ENCODE measurements around the gene RNF19B. TPM values are rescaled to one million over a fixed set of nuclear protein-coding genes. Genes with fewer than 3 reads are reported as not detected.

The RNF19B gene
- total RNA-seq, 2 experiments from 2014 or later, result 14.0 to 15.8 TPM

DNA sequence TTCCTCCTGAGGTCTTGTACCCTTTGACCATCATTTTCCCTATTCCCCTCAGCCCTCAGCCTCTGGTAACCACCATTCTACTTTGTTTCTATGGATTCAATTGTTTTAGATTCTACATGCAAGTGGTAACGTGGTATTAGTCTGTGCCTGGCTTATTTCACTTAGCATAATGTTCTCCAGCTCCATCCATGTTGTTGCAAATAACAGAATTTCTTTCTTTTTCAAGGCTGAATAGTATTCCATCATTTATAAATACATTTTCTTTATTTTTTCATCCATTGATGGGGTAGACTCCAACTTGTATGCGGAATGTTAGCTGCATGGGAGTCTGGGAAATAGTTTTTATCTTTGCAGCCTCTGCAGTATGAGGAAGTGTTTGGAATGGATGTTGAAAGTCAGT lies 37.2 kb downstream of the RNF19B start:
- Mint-ChIP-seq H3K36me3 (ENCODE audit: low read depth) (no peaks in the 10 kb centered on the region), H3K9me3 (ENCODE audit: insufficient read depth) (no peaks in the 10 kb centered on the region), H3K27ac (no peak overlapping the region), H3K4me1 (ENCODE audit: low read depth) (peaks cover 13% of the 10 kb centered on the region), H3K27me3 (ENCODE audit: low read depth) (peaks cover 48% of the 10 kb centered on the region), H3K4me3 (no peak overlapping the region)
- no peak for DNase-seq
- POLR2A ChIA-PET, result no interaction called here
- CTCF ChIA-PET, result interaction anchor here (1.1 kb wide), 1 partner anchor 127 kb away, joined by 3 read pairs; no protein-coding TSS in a partner anchor
- no peak for ATAC-seq

DNA sequence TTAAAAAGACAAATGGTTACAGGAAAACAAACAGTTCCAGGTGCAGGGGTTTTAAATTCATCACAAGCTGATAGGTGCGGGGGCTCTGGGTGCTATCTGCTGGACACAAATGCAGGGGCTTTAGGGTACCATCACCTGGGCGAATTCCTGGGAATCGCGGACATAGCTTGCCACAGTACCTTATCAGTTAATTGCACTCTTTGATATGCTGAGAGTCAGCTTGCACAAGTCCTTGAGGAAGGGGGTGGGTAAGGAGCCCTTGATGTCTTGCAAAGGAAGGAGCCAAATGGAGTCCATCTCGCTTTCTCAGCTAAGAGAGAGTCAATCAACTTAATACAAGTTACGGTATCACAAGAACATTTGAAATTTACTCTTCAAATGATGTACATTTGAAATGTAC lies 38.0 kb downstream of the RNF19B start:
- no peak overlapping the region for H3K27ac Mint-ChIP-seq
- H3K36me3 Mint-ChIP-seq (ENCODE audit: low read depth), result no peaks in the 10 kb centered on the region
- ChIA-PET POLR2A (no interaction called here), CTCF (no interaction called here)
- peaks cover 51% of the 10 kb centered on the region for H3K27me3 Mint-ChIP-seq (ENCODE audit: low read depth)
- peaks cover 13% of the 10 kb centered on the region for H3K4me1 Mint-ChIP-seq (ENCODE audit: low read depth)
- DNase-seq (no peak), ATAC-seq (no peak)
- H3K9me3 Mint-ChIP-seq (ENCODE audit: insufficient read depth), result no peaks in the 10 kb centered on the region
- no peak overlapping the region for H3K4me3 Mint-ChIP-seq

DNA sequence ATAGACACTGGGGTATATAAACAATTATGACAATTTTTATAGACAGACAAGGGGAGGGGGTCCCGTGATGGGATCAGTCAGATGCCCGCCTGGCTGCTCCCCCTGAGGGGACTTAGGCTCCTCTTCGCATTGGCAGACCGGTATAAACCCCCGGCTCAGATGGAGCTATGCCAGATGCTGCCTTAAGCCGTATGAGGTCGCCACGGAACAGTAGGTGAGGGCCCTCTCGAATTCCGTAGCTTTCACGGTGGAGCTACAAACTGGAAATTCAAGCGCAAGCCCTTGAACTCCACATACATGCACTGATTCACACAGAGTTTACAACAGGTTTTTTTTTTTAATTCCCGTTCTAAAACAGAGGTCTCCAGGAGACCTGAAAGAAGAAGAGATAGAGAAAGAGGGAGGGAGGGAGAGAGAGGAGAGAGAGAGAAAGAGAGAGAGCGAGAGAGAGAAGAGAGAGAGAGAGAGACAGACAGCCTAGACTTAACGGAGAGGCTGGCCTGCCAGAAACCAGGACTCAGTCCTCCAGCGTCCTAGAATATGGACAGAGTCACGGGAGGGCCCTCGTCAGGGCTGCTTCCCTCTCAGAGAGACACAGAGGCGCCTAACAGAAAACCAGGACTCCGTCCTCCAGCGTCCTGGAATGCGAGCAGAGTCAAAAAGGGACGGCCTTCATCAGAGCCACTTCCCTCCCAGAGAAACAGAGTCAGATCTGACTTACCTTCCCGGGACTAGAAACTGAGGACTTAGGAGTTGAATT lies 39.0 kb downstream of the RNF19B start:
- no peaks in the 10 kb centered on the region for H3K36me3 Mint-ChIP-seq (ENCODE audit: low read depth)
- no peaks in the 10 kb centered on the region for H3K9me3 Mint-ChIP-seq (ENCODE audit: insufficient read depth)
- DNase-seq (peak; percentile 30), ATAC-seq (no peak)
- no peak overlapping the region for H3K27ac Mint-ChIP-seq
- H3K27me3 Mint-ChIP-seq (ENCODE audit: low read depth), result peaks cover 54% of the 10 kb centered on the region
- CTCF ChIA-PET, result interaction anchor here (0.6 to 1.3 kb wide), 3 partner anchors 144 to 234 kb away, joined by 3 read pairs; no protein-coding TSS in a partner anchor
- peaks cover 14% of the 10 kb centered on the region for H3K4me1 Mint-ChIP-seq (ENCODE audit: low read depth)
- POLR2A ChIA-PET, result no interaction called here
- H3K4me3 Mint-ChIP-seq, result no peak overlapping the region

DNA sequence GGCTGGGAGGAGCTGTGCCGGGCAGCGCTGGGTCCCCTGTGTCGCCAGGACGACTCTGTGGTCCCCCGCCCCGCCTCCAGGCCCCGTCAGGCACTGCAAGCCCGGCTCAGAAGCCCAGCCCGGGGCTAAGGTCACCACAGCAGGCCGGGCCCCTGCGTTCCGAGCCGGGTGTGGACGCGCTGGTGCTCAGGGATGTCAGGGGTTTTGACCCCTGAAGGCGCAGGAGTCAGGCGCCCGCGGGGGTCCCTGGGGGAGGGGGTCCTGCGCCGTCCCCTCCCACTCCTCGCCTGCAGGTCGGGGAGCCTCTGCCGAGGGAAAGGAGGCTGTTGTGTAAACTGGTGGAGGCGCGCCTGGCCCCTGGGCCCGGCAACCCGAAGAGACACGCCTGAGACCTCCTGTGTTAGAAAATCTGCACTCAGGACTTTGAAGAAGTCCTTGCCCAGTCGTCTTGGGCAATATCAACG lies 39.7 kb downstream of the RNF19B start:
- no peak overlapping the region for H3K27ac Mint-ChIP-seq
- H3K27me3 Mint-ChIP-seq (ENCODE audit: low read depth), result peaks cover 59% of the 10 kb centered on the region
- ATAC-seq, result peak; percentile 64
- no peaks in the 10 kb centered on the region for H3K9me3 Mint-ChIP-seq (ENCODE audit: insufficient read depth)
- H3K4me3 Mint-ChIP-seq, result no peak overlapping the region
- CTCF ChIA-PET, result interaction anchor here (0.6 to 1.3 kb wide), 3 partner anchors 145 to 233 kb away, joined by 3 read pairs; no protein-coding TSS in a partner anchor
- H3K36me3 Mint-ChIP-seq (ENCODE audit: low read depth), result no peaks in the 10 kb centered on the region
- POLR2A ChIA-PET, result no interaction called here
- DNase-seq, result no peak
- H3K4me1 Mint-ChIP-seq (ENCODE audit: low read depth), result peaks cover 19% of the 10 kb centered on the region

DNA sequence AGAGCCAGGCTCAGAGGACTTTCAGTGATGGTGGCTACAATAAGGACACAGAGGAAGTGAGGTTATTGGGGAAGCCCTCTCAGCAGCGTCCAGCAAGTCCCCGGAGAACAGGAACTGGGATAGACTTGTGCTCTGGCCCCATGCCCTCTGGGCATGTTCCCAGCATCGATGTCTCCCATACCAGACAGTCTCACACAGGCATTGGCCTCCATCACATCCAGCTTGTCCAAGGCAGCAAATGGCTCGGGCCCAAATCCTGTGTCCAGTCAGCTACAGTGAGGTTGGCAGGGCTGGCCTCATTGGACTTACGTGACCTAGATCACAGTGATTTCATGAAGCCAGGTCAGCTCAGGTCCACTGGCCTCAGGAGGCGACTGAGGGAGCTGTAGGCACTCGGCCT lies 43.8 kb downstream of the RNF19B start:
- CTCF ChIA-PET, result interaction anchor here (1.0 kb wide), 1 partner anchor 11 kb away, joined by 3 read pairs; no protein-coding TSS in a partner anchor
- Mint-ChIP-seq H3K4me1 (ENCODE audit: low read depth) (peaks cover 31% of the 10 kb centered on the region), H3K4me3 (no peak overlapping the region), H3K27me3 (ENCODE audit: low read depth) (peaks cover 59% of the 10 kb centered on the region), H3K9me3 (ENCODE audit: insufficient read depth) (no peaks in the 10 kb centered on the region), H3K27ac (no peak overlapping the region), H3K36me3 (ENCODE audit: low read depth) (no peaks in the 10 kb centered on the region)
- POLR2A ChIA-PET, result interaction anchor here (0.6 kb wide), 1 partner anchor 263 kb away, joined by 3 read pairs; no protein-coding TSS in a partner anchor
- ATAC-seq, result no peak
- DNase-seq, result no peak

DNA sequence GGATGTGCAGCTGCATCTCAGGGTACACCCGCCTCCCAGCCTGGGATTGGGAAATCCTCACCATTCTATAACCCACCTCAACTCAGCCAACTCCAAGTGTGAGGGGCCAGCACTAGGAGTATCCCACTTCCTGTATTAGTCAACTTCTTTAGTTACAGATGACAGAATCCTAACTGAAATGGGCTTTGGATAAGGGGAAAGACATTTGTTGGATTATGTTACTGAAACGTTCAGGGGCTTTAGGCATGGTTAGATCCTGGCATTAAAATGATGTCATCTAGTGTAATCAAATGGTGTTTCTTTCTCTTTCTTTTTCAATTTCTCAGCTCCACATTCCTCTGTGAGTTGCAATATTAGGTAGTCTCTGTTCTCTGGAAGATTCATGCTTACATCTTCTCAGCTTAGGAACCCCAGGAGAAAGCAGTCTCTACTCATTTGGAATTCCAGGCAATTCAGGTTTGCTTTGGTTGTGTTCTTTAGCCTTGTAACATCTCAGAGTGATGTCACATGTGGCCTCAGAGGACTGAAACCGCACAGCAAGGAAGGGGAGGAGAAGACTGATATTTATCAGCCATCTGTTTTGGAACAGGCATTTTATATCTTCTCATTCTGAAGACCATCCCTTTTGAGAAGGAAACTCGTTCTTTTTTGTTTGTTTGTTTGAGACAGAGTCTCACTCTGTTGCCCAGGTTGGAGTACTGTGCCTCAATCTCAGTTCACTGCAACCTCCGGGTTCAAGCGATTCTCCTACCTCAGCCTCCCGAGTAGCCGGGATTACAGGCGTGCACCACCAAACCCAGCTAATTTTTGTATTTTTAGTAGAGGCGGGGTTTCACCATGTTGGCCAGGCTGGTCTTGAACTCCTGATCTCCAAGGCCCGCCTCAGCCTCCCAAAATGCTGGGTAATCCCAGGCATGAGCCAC lies 44.5 kb downstream of the RNF19B start:
- Mint-ChIP-seq H3K27ac (no peak overlapping the region), H3K4me3 (no peak overlapping the region), H3K27me3 (ENCODE audit: low read depth) (peaks cover 57% of the 10 kb centered on the region), H3K9me3 (ENCODE audit: insufficient read depth) (no peaks in the 10 kb centered on the region), H3K4me1 (ENCODE audit: low read depth) (peaks cover 23% of the 10 kb centered on the region), H3K36me3 (ENCODE audit: low read depth) (no peaks in the 10 kb centered on the region)
- CTCF ChIA-PET, result interaction anchor here (1.0 to 1.4 kb wide), 4 partner anchors 12 to 207 kb away, joined by 3 to 4 read pairs (median 3); no protein-coding TSS in a partner anchor
- POLR2A ChIA-PET, result interaction anchor here (0.6 kb wide), 1 partner anchor 264 kb away, joined by 3 read pairs; no protein-coding TSS in a partner anchor
- DNase-seq, result no peak
- ATAC-seq, result no peak

DNA sequence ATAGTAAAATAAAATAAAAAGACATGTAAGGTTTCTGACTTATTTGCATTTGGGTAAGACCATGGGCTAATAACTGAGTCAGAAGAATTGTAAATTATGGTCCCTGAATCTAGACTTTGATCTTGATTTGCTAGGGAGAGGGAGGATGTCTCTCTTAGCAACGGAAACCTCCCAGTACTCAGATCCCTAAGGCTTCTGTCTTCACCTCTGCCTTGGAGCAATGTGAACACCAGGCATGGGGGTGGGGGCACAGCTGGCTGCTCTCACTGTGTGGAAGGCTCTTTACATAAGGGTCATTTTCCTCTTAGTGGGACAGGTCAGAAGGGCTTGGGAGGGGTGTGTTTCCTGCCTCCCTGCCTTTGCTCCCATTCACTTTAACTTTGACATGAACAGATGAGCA lies 46.4 kb downstream of the RNF19B start:
- ChIA-PET POLR2A (interaction anchor here (0.6 kb wide), 1 partner anchor 13 kb away, joined by 3 read pairs; no protein-coding TSS in a partner anchor), CTCF (no interaction called here)
- Mint-ChIP-seq H3K4me3 (no peak overlapping the region), H3K9me3 (ENCODE audit: insufficient read depth) (no peaks in the 10 kb centered on the region), H3K27ac (no peak overlapping the region), H3K36me3 (ENCODE audit: low read depth) (no peaks in the 10 kb centered on the region), H3K27me3 (ENCODE audit: low read depth) (peaks cover 50% of the 10 kb centered on the region), H3K4me1 (ENCODE audit: low read depth) (peaks cover 18% of the 10 kb centered on the region)
- ATAC-seq, result no peak
- DNase-seq, result no peak

DNA sequence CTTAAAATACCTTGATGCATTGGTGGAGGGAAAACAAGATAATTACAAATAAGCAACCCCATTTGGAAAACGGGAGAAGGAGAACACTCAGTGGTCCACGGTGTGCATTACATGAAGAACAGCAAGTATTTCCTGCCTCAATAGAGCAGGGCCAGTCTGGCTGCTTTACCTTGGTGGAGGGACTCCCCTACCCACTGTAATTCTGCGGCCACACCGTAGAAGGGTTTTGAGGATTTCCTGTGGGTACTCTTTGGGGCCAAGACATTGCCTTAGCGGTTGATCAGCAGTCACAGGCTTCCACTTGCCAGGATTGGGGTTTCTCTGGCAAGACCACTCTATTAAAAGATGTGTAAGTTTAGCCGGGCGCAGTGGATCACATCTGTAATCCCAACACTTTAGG lies 47.1 kb downstream of the RNF19B start:
- Mint-ChIP-seq H3K4me1 (ENCODE audit: low read depth) (peaks cover 18% of the 10 kb centered on the region), H3K27me3 (ENCODE audit: low read depth) (peaks cover 45% of the 10 kb centered on the region), H3K27ac (no peak overlapping the region), H3K36me3 (ENCODE audit: low read depth) (no peaks in the 10 kb centered on the region), H3K9me3 (ENCODE audit: insufficient read depth) (no peaks in the 10 kb centered on the region), H3K4me3 (no peak overlapping the region)
- CTCF ChIA-PET, result interaction anchor here (1.6 to 1.8 kb wide), 2 partner anchors 40 to 42 kb away, joined by 4 to 5 read pairs; no protein-coding TSS in a partner anchor
- POLR2A ChIA-PET, result no interaction called here
- ATAC-seq (peak; percentile 79), DNase-seq (peak; percentile 68)

DNA sequence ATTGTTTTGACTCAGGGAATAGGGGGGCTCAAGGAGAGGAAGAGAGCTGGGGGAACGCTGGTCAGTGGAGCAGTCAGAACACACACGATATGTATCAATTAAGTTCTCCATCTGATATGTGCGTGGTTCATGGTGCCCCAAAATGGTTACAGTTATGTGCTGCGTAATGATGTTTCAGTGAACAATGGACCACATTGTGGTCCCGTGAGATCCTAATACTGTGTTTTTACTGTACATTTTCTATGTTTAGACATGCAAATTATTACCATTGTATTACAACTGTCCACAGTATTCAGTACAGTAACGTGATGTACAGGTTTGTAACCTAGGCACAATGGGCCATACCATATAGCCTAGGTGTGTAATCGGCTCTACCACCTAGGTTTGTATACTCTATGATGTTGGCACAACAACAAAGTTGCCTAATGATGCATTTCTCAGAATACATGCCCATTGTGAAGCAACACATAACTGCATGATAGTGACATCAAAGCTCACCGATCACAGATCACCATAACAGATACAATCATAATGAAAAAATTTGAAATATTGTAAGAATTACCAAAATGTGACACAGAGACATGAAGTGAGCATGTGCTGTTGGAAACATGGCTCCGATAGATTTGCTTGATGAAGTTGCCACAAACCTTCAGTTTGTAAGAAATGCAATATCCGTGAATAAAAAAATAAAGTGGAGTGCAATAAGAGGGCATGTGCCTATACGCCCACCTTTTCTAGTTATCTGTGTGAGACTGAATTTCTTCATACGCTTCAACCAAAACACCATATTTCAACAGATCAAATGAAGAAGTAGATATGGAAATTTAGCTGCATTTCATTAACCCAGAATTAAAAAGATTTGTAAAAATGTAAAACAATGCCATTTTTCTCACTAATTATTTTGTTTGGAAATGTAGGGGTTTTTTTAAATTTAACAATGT lies 48.6 kb downstream of the RNF19B start:
- no peak overlapping the region for H3K4me3 Mint-ChIP-seq
- H3K4me1 Mint-ChIP-seq (ENCODE audit: low read depth), result peaks cover 18% of the 10 kb centered on the region
- DNase-seq (no peak), ATAC-seq (no peak)
- ChIA-PET POLR2A (no interaction called here), CTCF (interaction anchor here (1.6 to 1.8 kb wide), 2 partner anchors 39 to 41 kb away, joined by 4 to 5 read pairs; no protein-coding TSS in a partner anchor)
- H3K9me3 Mint-ChIP-seq (ENCODE audit: insufficient read depth), result no peaks in the 10 kb centered on the region
- no peaks in the 10 kb centered on the region for H3K36me3 Mint-ChIP-seq (ENCODE audit: low read depth)
- no peak overlapping the region for H3K27ac Mint-ChIP-seq
- peaks cover 41% of the 10 kb centered on the region for H3K27me3 Mint-ChIP-seq (ENCODE audit: low read depth)

DNA sequence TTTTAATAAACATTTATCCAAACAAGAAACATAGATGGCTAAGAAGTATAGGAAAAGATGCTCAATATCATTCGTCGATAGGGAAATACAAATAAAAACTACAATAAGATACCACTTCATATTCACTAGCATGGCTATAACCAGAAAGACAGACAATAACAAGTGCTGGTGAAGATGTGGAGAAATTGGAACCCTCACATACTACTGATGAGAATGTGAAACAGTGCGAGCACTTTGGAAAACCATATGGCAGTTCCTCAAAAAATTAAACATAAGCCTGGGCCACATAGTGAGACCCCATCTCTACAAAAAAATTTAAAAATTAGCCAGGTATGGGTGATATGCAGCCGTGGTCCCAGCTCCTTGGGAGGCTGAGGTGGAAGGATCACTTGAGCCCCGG lies 54.3 kb downstream of the RNF19B start:
- CTCF ChIA-PET, result interaction anchor here (0.6 kb wide), 1 partner anchor 70 kb away, joined by 3 read pairs; no protein-coding TSS in a partner anchor

DNA sequence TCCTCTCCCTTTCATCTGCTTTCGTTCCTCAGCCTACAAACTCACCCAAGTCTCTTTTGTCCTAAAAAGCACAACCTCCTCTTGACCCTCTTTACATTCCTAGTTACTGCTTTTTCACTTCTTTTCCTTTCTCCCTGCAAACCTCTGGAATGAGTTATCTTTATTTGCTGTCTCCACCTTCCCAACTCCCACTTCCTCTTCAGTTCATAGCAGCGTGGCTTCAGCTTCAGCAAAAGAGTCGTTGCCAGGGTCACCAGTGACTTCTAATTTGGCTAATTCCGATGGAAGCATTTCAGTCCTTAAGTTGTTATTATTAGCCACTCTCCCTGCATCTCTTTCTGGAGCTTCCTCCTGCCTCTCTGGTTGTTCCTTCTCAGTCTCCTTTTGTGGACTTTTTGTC lies 57.2 kb downstream of the RNF19B start:
- CTCF ChIA-PET, result no interaction called here

More for the DNA sequence above, 54.3 kb downstream of the RNF19B start:
- POLR2A ChIA-PET, result no interaction called here
- no peak overlapping the region for H3K27ac Mint-ChIP-seq
- DNase-seq, result no peak
- H3K9me3 Mint-ChIP-seq (ENCODE audit: insufficient read depth), result no peaks in the 10 kb centered on the region
- no peaks in the 10 kb centered on the region for H3K4me1 Mint-ChIP-seq (ENCODE audit: low read depth)
- no peak for ATAC-seq
- H3K36me3 Mint-ChIP-seq (ENCODE audit: low read depth), result no peaks in the 10 kb centered on the region
- peaks cover 24% of the 10 kb centered on the region for H3K27me3 Mint-ChIP-seq (ENCODE audit: low read depth)
- no peak overlapping the region for H3K4me3 Mint-ChIP-seq

More for the DNA sequence above, 57.2 kb downstream of the RNF19B start:
- peaks cover 39% of the 10 kb centered on the region for H3K27me3 Mint-ChIP-seq (ENCODE audit: low read depth)
- H3K9me3 Mint-ChIP-seq (ENCODE audit: insufficient read depth), result no peaks in the 10 kb centered on the region
- H3K4me3 Mint-ChIP-seq, result no peak overlapping the region
- no peaks in the 10 kb centered on the region for H3K4me1 Mint-ChIP-seq (ENCODE audit: low read depth)
- no peak overlapping the region for H3K27ac Mint-ChIP-seq
- POLR2A ChIA-PET, result interaction anchor here (0.6 kb wide), 1 partner anchor 292 kb away, joined by 4 read pairs; no protein-coding TSS in a partner anchor
- no peaks in the 10 kb centered on the region for H3K36me3 Mint-ChIP-seq (ENCODE audit: low read depth)
- no peak for ATAC-seq
- no peak for DNase-seq
